Measurements from ENCODE around the gene SEPTIN3. TPM values are rescaled to one million over a fixed set of nuclear protein-coding genes. Genes with fewer than 3 reads are reported as not detected.

Gene SEPTIN3
- total RNA-seq, 1 donor from 2014 or later: 12.8 TPM

DNA sequence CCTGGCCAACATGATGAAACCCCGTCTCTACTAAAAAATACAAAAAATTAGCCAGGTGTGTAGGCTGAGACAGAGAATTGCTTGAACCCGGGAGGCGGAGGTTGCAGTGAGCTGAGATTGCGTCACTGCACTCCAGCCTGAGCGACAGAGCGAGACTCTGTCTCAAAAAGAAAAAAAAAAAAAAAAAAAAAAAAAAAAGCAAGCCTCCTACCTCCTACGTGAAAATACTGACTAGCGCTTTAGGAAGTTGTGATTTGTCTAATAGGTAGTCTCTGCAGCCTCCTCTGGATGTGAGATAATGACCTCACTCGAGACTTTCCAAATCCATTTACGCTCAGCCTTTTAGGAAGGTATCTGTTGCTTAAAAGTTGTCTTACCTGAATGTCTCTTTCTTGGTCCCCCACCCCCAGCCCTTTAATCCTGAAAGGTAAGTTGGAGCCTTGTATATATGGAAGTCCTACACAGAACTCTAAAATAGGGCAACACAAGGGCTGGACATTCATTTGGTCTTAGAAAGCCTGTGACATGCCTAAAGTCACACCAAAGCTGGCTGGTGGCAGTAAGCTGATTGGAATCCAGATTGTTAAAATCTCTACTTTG lies 5.5 kb downstream of the SEPTIN3 start:
- H3K27me3 Mint-ChIP-seq (ENCODE audit: insufficient read depth, low read depth): peaks cover 28% of the 10 kb centered on the region
- H4K20me1 ChIP-seq (ENCODE audit: low read depth): peaks cover 4% of the 10 kb centered on the region
- no peak overlapping the region for H3K4me2 ChIP-seq
- no peak overlapping the region for H3K9ac ChIP-seq
- peaks cover 35% of the 10 kb centered on the region for H3K4me1 Mint-ChIP-seq
- H3K9me3 Mint-ChIP-seq: peaks cover 3% of the 10 kb centered on the region
- DNase-seq (ENCODE audit: low spot score): no peak
- H3K36me3 Mint-ChIP-seq: peaks cover 5% of the 10 kb centered on the region
- no peaks in the 10 kb centered on the region for H3K79me2 ChIP-seq (ENCODE audit: low read depth)
- peaks cover 15% of the 10 kb centered on the region for H3F3A ChIP-seq (ENCODE audit: low read depth)
- H3K9me3 ChIP-seq (ENCODE audit: low read depth): no peaks in the 10 kb centered on the region
- H3K27ac ChIP-seq: no peak overlapping the region
- H3K4me1 ChIP-seq: peaks cover 10% of the 10 kb centered on the region
- H3K36me3 ChIP-seq: no peaks in the 10 kb centered on the region
- peaks cover 57% of the 10 kb centered on the region for H3K27me3 ChIP-seq
- no peak overlapping the region for H3K4me3 ChIP-seq
- peak overlapping the region; percentile 89 for H3K4me3 Mint-ChIP-seq
- no peak overlapping the region for H3K27ac Mint-ChIP-seq
- no peak overlapping the region for H2AFZ ChIP-seq (replicated peaks)
- TF ChIP-seq EZH2phosphoT487 (IDR thresholded peaks at IDR 0.05) (no peak), EZH2 (IDR thresholded peaks at IDR 0.05) (no peak)
- TF ChIP-seq, protein P1, sequence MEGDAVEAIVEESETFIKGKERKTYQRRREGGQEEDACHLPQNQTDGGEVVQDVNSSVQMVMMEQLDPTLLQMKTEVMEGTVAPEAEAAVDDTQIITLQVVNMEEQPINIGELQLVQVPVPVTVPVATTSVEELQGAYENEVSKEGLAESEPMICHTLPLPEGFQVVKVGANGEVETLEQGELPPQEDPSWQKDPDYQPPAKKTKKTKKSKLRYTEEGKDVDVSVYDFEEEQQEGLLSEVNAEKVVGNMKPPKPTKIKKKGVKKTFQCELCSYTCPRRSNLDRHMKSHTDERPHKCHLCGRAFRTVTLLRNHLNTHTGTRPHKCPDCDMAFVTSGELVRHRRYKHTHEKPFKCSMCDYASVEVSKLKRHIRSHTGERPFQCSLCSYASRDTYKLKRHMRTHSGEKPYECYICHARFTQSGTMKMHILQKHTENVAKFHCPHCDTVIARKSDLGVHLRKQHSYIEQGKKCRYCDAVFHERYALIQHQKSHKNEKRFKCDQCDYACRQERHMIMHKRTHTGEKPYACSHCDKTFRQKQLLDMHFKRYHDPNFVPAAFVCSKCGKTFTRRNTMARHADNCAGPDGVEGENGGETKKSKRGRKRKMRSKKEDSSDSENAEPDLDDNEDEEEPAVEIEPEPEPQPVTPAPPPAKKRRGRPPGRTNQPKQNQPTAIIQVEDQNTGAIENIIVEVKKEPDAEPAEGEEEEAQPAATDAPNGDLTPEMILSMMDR (IDR thresholded peaks at IDR 0.05): no peak

DNA sequence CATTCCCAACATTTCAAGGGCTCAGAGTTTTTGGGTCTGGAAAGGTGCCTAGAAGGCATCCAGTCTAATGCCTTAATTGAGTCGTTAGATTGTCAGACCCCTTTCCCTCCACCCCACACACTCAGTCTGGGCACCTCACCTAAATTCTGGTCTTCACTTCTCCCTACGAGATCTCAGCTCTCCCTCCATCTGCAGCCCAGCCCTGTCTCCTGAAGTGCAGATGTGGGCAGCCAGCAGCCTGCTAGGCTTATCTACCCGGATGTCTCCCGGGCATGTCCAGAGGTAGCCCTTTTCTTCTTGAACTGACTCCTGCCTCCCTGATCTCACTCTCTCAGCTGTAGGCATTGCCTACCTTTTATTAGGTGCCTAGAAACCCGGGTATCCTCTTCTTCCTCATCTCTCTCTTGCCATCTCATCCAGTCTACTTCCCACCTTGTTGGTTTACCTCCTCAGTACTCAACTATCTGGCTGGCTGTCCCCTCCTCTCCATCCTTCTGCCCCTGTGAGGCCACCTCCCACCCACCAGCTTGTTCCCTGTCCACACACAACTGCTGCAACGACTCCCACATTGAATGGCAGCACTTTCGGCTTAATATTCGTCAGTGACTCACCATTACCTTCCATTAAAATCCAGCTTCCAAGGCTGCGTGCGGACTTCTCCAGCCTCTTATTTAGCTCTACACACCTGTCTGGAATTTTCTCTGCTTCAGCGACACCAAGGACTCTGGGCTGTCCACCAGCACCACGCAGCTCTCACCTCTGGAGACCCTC lies 6.2 kb downstream of the SEPTIN3 start:
- no peak for DNase-seq (ENCODE audit: low spot score)
- peaks cover 28% of the 10 kb centered on the region for H3K4me1 Mint-ChIP-seq
- Histone ChIP-seq H3K4me2 (peak overlapping the region; percentile 97), H3K79me2 (ENCODE audit: low read depth) (no peaks in the 10 kb centered on the region), H3K4me3 (peak overlapping the region; percentile 80), H3K4me1 (peaks cover 10% of the 10 kb centered on the region), H4K20me1 (ENCODE audit: low read depth) (peaks cover 4% of the 10 kb centered on the region), H3K9ac (no peak overlapping the region), H3K9me3 (ENCODE audit: low read depth) (no peaks in the 10 kb centered on the region), H3K36me3 (no peaks in the 10 kb centered on the region), H3K27ac (no peak overlapping the region), H2AFZ (replicated peaks) (no peak overlapping the region), H3F3A (ENCODE audit: low read depth) (peaks cover 15% of the 10 kb centered on the region), H3K27me3 (peaks cover 57% of the 10 kb centered on the region)
- H3K36me3 Mint-ChIP-seq: peaks cover 5% of the 10 kb centered on the region
- peak overlapping the region; percentile 57 for H3K27ac Mint-ChIP-seq
- peaks cover 28% of the 10 kb centered on the region for H3K27me3 Mint-ChIP-seq (ENCODE audit: insufficient read depth, low read depth)
- no peak for TF ChIP-seq EZH2 (IDR thresholded peaks at IDR 0.05)
- no peak for TF ChIP-seq EZH2phosphoT487 (IDR thresholded peaks at IDR 0.05)
- TF ChIP-seq, protein P1 (IDR thresholded peaks at IDR 0.05): no peak
- H3K9me3 Mint-ChIP-seq: peaks cover 3% of the 10 kb centered on the region
- peak overlapping the region; percentile 89 for H3K4me3 Mint-ChIP-seq

DNA sequence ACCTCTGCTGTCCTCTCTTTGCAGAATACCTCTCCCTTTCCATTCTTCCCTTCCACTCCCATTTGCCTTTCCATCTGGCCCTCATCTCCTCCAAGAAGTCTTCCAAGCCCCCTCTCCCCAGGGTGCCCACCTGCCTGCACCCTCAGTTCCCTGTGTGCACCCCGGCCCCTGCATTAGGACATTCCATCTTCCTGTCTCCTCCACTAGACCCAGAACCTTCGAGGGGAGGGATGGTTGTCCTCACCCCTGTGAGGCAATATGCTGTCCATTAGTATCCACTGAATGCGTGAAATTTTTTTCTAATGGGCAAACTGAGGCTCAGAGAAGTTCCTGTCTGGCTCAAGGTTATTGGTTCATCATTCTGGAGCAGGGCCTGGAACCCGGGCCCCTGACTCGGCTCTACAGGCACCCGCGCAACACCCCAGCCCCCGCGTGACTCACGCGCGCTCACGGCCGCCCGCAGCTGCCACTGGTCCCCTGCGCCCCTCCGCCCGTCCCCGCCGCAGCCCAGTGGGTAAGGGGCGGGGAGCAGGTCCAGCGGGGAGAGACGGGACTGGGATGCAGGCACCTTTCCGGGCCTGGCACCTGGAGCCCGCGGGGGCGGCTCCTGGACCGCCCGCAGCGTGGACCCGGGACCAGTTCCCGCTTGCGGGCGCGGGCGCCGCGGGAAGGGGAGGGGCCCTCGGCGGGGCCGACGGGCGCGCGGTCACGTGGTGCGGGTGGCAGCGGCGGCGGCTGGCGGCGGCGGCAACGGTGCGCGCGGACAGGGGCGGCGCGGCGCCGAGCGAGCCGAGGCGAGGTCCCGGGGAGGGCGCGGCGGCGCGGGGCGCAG lies 7.0 kb downstream of the SEPTIN3 start:
- H3K36me3 Mint-ChIP-seq: peaks cover 5% of the 10 kb centered on the region
- peak overlapping the region; percentile 97 for H3K4me2 ChIP-seq
- no peaks in the 10 kb centered on the region for H3K36me3 ChIP-seq
- H3K79me2 ChIP-seq (ENCODE audit: low read depth): no peaks in the 10 kb centered on the region
- peaks cover 25% of the 10 kb centered on the region for H3K4me1 Mint-ChIP-seq
- H3K27ac ChIP-seq: no peak overlapping the region
- no peaks in the 10 kb centered on the region for H3K9me3 ChIP-seq (ENCODE audit: low read depth)
- H3K4me1 ChIP-seq: peaks cover 10% of the 10 kb centered on the region
- peak; percentile 81 for DNase-seq (ENCODE audit: low spot score)
- H2AFZ ChIP-seq (replicated peaks): peak overlapping the region; percentile 99
- H3K27me3 ChIP-seq: peaks cover 57% of the 10 kb centered on the region
- H3K27ac Mint-ChIP-seq: peak overlapping the region; percentile 57
- peaks cover 4% of the 10 kb centered on the region for H4K20me1 ChIP-seq (ENCODE audit: low read depth)
- peak; percentile 54 for TF ChIP-seq EZH2phosphoT487 (IDR thresholded peaks at IDR 0.05)
- TF ChIP-seq, protein P1 (IDR thresholded peaks at IDR 0.05): no peak
- no peak overlapping the region for H3K9ac ChIP-seq
- peak overlapping the region; percentile 80 for H3K4me3 ChIP-seq
- peaks cover 3% of the 10 kb centered on the region for H3K9me3 Mint-ChIP-seq
- peak overlapping the region; percentile 89 for H3K4me3 Mint-ChIP-seq
- peaks cover 24% of the 10 kb centered on the region for H3K27me3 Mint-ChIP-seq (ENCODE audit: insufficient read depth, low read depth)
- peaks cover 15% of the 10 kb centered on the region for H3F3A ChIP-seq (ENCODE audit: low read depth)

Data from neural progenitor cell (in vitro differentiated cells).